HepG2 (cell line): ENCODE results near the gene DGCR2. TPM values are rescaled to one million over a fixed set of nuclear protein-coding genes. Genes with fewer than 3 reads are reported as not detected.

Source experiments
- ATAC-seq: fragments of 200-7000 bp; cut with Tn5 transposase; 3 replicates; pipeline ENCODE4 v1.9.1; 2020; ENCODE audit warnings: mild to moderate bottlenecking, moderate library complexity
- BruUV-seq: library from RNA; stranded (reverse); fragments of 400-500 nt; replicated peaks from 2 replicates; lab custom pipeline; 2021; lab: Mats Ljungman, UMichigan
- CTCF ChIA-PET: fragments of 300-600 bp; formaldehyde crosslinking; extraction: SDS; loops from one replicate; lab custom pipeline; 2021; ENCODE audit warnings: low total read pairs, inconsistent platforms, low intra/inter-chr PET ratio; lab: Yijun Ruan, JAX
- POLR2A ChIA-PET: fragments of 350-600 bp; sonication (Branson Sonifier 250); formaldehyde crosslinking; loops from one replicate; lab custom pipeline; 2020; ENCODE audit warnings: antibody characterized with exemption, inconsistent platforms; lab: Yijun Ruan, JAX
- DNase-seq: peaks from one replicate; pipeline ENCODE4 v3.0.0-alpha.2; 2015; ENCODE audit warnings: low spot score
- FAIRE-seq: peaks from 3 replicates; lab custom pipeline; 2011; peaks lifted over from hg19 to GRCh38; lab: Jason Lieb, UNC
- H2AFZ ChIP-seq: one replicate; pipeline ENCODE4 v1.6.1; 2011; ENCODE audit warnings: low read length, inconsistent platforms
- H3K27ac ChIP-seq: fragments of 300-600 bp; 3 replicates; pipeline ENCODE4 v1.8.0; 2011; ENCODE audit warnings: mixed run types, mild to moderate bottlenecking, mixed read lengths, low read length, inconsistent platforms; ENCODE audit not compliant: insufficient read depth; ENCODE audit errors: extremely low read length
- H3K27me3 ChIP-seq, 2 experiments: fragments of 200-600 bp in 1 of 2; 2 replicates in 1 of 2; 3 replicates in 1 of 2; pipeline versions ENCODE4 v1.6.0 to v1.8.0; 2011; ENCODE audit warnings: low read length in 2 of 2, mild to moderate bottlenecking in 2 of 2, moderate library complexity in 2 of 2, inconsistent platforms in 1 of 2; ENCODE audit not compliant: insufficient read depth in 2 of 2, control insufficient read depth in 1 of 2
- H3K36me3 ChIP-seq, 2 experiments: fragments of 200-600 bp in 1 of 2; replicated peaks in 1 of 2; 2 replicates in 1 of 2; 3 replicates in 1 of 2; pipeline versions ENCODE4 v1.5.1 to v1.8.0; 2011; ENCODE audit warnings: low read length in 2 of 2, inconsistent platforms in 1 of 2; ENCODE audit not compliant: insufficient read depth in 2 of 2, control insufficient read depth in 1 of 2
- H3K4me1 ChIP-seq: 2 replicates; pipeline ENCODE4 v1.5.1; 2012; ENCODE audit warnings: low read length, inconsistent platforms; ENCODE audit not compliant: insufficient read depth
- H3K4me2 ChIP-seq: 2 replicates; pipeline ENCODE4 v1.6.0; 2011; ENCODE audit warnings: low read depth, low read length, inconsistent platforms
- H3K4me3 ChIP-seq, 3 experiments: fragments of 200-600 bp in 1 of 3; sonication (generic), shearing (Covaris generic) in 1 of 3; replicated peaks in 1 of 3; 2 replicates each; pipeline ENCODE4 v1.5.1; 2011 to 2016; ENCODE audit warnings: low read length in 3 of 3, inconsistent platforms in 2 of 3, low read depth in 2 of 3, mild to moderate bottlenecking in 2 of 3, control low read depth in 1 of 3, mixed read lengths in 1 of 3; ENCODE audit not compliant: insufficient read depth in 1 of 3
- H3K79me2 ChIP-seq: one replicate; pipeline ENCODE4 v1.6.1; 2011; ENCODE audit warnings: low read length, inconsistent platforms; ENCODE audit not compliant: insufficient read depth
- H3K9ac ChIP-seq: 2 replicates; pipeline ENCODE4 v1.6.0; 2011; ENCODE audit warnings: mild to moderate bottlenecking, low read depth, low read length, inconsistent platforms; ENCODE audit not compliant: insufficient read depth
- H3K9me3 ChIP-seq: 2 replicates; pipeline ENCODE4 v1.5.1; 2012; ENCODE audit warnings: mild to moderate bottlenecking, low read length
- H4K20me1 ChIP-seq: 2 replicates; pipeline ENCODE4 v1.6.0; 2011; ENCODE audit warnings: inconsistent platforms, mild to moderate bottlenecking, low read length, moderate library complexity; ENCODE audit not compliant: insufficient read depth
- HOXA9 ChIP-seq: sonication (generic); formaldehyde crosslinking; IDR thresholded peaks from 2 replicates; pipeline ENCODE4 v1.8.1; 2022; ENCODE audit warnings: missing genetic modification reagents, mild to moderate bottlenecking, moderate library complexity, borderline replicate concordance
- JUND ChIP-seq: sonication (generic); formaldehyde crosslinking; IDR thresholded peaks from 2 replicates; pipeline ENCODE4 v1.8.0; 2022; ENCODE audit warnings: mild to moderate bottlenecking, missing genetic modification reagents
- RAD51 ChIP-seq: fragments of 450-650 bp; IDR thresholded peaks from 2 replicates; pipeline ENCODE4 v1.6.1; 2016; ENCODE audit warnings: borderline replicate concordance
- STAT5B ChIP-seq: sonication (generic); formaldehyde crosslinking; IDR thresholded peaks from 2 replicates; pipeline ENCODE4 v1.4.0; 2020; ENCODE audit warnings: missing genetic modification reagents
- THYN1 ChIP-seq: sonication (generic); formaldehyde crosslinking; IDR thresholded peaks from 2 replicates; pipeline ENCODE4 v1.8.1; 2023; ENCODE audit warnings: low read depth, mild to moderate bottlenecking, moderate library complexity, missing genetic modification reagents, borderline replicate concordance
- ZMAT3 ChIP-seq: sonication (generic); formaldehyde crosslinking; conservative IDR thresholded peaks from 2 replicates; pipeline ENCODE4 v1.7.0; 2021; ENCODE audit warnings: missing genetic modification reagents
- ZSCAN20 ChIP-seq: sonication (generic); formaldehyde crosslinking; IDR thresholded peaks from 2 replicates; pipeline ENCODE4 v1.4.0; 2020; ENCODE audit warnings: missing genetic modification reagents, mild to moderate bottlenecking, borderline replicate concordance
- WGBS: methylation state at CpG from one replicate; pipeline ENCODE4 v1.1.6; 2017; ENCODE audit warnings: low lambda C conversion rate; 5-methylcytosine and 5-hydroxymethylcytosine counted together
- in situ Hi-C: cut with HindIII; loops from 2 replicates; pipeline ENCODE4 v1.10.0; 2017; ENCODE audit warnings: low pct_unique_long_range_greater_than_20kb; ENCODE audit not compliant: extremely low pct_ligation_motif_present
- intact Hi-C: fragments of 100-400 bp; cut with micrococcal nuclease; formaldehyde crosslinking; loops from one replicate; pipeline ENCODE4 v1.10.0; 2022; ENCODE audit not compliant: unreplicated experiment
- polyA plus RNA-seq, 8 experiments: library from polyadenylated mRNA; depleted of rRNA in 3 of 8; stranded (reverse) in 7 of 8; unstranded in 1 of 8; fragments of >200 nt; fragmentation: Illumina TruSeq in 4 of 8; extraction: Trizol in 4 of 8; gene quantifications; 2 replicates each; pipeline versions ENCODE4 v1.2.1 to v1.2.3, GENCODE V29; 2011 to 2016; ENCODE audit warnings: low read depth in 4 of 8, missing spikeins in 1 of 8, mixed read lengths in 1 of 8; ENCODE audit not compliant: insufficient read depth in 1 of 8
- total RNA-seq, 5 experiments: library from RNA; depleted of rRNA; stranded (reverse); fragments of >200 nt; fragmentation: Illumina TruSeq; extraction: Trizol; gene quantifications; 2 replicates each; pipeline ENCODE4 v1.2.3, GENCODE V29; 2016; ENCODE audit warnings: low read depth in 1 of 5
- TF ChIP-seq, protein P1 (sequence below): sonication (generic); formaldehyde crosslinking; IDR thresholded peaks from 2 replicates; pipeline ENCODE4 v1.4.0; 2020; ENCODE audit warnings: mild to moderate bottlenecking, missing genetic modification reagents

The DGCR2 gene
- total and polyA plus RNA-seq, 2 of the 13 experiments (the other 11 are each of a cell fraction or from before 2014, with no cell fraction given) = 23.1 to 35.3 TPM

- no peak for ATAC-seq
- in situ Hi-C loops (no loop called here), intact Hi-C loops (no loop called here)
- TF ChIP-seq JUND (no peak), HOXA9 (CRISPR knock-in tag) (no peak)
- TF ChIP-seq, protein P1, sequence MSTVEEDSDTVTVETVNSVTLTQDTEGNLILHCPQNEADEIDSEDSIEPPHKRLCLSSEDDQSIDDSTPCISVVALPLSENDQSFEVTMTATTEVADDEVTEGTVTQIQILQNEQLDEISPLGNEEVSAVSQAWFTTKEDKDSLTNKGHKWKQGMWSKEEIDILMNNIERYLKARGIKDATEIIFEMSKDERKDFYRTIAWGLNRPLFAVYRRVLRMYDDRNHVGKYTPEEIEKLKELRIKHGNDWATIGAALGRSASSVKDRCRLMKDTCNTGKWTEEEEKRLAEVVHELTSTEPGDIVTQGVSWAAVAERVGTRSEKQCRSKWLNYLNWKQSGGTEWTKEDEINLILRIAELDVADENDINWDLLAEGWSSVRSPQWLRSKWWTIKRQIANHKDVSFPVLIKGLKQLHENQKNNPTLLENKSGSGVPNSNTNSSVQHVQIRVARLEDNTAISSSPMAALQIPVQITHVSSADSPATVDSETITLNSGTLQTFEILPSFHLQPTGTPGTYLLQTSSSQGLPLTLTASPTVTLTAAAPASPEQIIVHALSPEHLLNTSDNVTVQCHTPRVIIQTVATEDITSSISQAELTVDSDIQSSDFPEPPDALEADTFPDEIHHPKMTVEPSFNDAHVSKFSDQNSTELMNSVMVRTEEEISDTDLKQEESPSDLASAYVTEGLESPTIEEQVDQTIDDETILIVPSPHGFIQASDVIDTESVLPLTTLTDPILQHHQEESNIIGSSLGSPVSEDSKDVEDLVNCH (CRISPR knock-in tag) = no peak
- no TSS peak for BruUV-seq
- WGBS = 21% methylated on average over 4 of the region's 7 CpGs
- DNase-seq = no peak
- Histone ChIP-seq H3K36me3 (no peaks in the 10 kb centered on the region), H3K27ac (no peak overlapping the region), H3K9ac (no peak overlapping the region), H3K4me1 (peaks cover 20% of the 10 kb centered on the region), H3K9me3 (no peaks in the 10 kb centered on the region), H2AFZ (no peak overlapping the region), H3K4me2 (no peak overlapping the region), H3K79me2 (no peaks in the 10 kb centered on the region), H3K27me3 (peaks cover 5 to 29% of the 10 kb centered on the region in 2 experiments; a peak in 4 of 5 replicates), H3K4me3 (no peak overlapping the region), H4K20me1 (no peaks in the 10 kb centered on the region)
- FAIRE-seq = no peak
- CTCF ChIA-PET = no interaction called here
- POLR2A ChIA-PET = no interaction called here
Observed at GRCh38 chr22:18991138-18991432, 131.1 kb downstream of the DGCR2 start.

- no TSS peak for BruUV-seq
- POLR2A ChIA-PET = no interaction called here
- H2AFZ ChIP-seq = no peak overlapping the region
- peaks cover 18% of the 10 kb centered on the region for H3K4me1 ChIP-seq
- peaks cover 5 to 29% of the 10 kb centered on the region in 2 experiments; a peak in 4 of 5 replicates for H3K27me3 ChIP-seq
- TF ChIP-seq ZMAT3 (no peak), RAD51 (peak; percentile 35; the same call in 1 of the 2 replicates), ZSCAN20 (no peak), STAT5B (CRISPR knock-in tag) (no peak), THYN1 (CRISPR knock-in tag) (no peak)
- H3K27ac ChIP-seq = no peak overlapping the region
- CTCF ChIA-PET = no interaction called here
- no peak overlapping the region for H3K4me3 ChIP-seq
- no peaks in the 10 kb centered on the region for H4K20me1 ChIP-seq
- no peak overlapping the region for H3K4me2 ChIP-seq
- DNase-seq (no peak), FAIRE-seq (no peak), ATAC-seq (no peak)
- intact Hi-C loops = no loop called here
- in situ Hi-C loops = no loop called here
- no peaks in the 10 kb centered on the region for H3K36me3 ChIP-seq
- no peaks in the 10 kb centered on the region for H3K9me3 ChIP-seq
- WGBS = 39% methylated on average over 7 of the region's 23 CpGs
- no peaks in the 10 kb centered on the region for H3K79me2 ChIP-seq
- no peak overlapping the region for H3K9ac ChIP-seq
Observed at GRCh38 chr22:18990355-18991137, 131.7 kb downstream of the DGCR2 start.
